ENCODE data around the gene KCNF1. TPM values are rescaled to one million over a fixed set of nuclear protein-coding genes. Genes with fewer than 3 reads are reported as not detected.

The KCNF1 gene
- total RNA-seq, 2 experiments from 2014 or later: not detected

GRCh38 chr2:10892796-10893350 is 18.9 kb upstream of the KCNF1 start:
- ATAC-seq (no peak), DNase-seq (no peak)
- intact Hi-C loops (cut with DNase I, micrococcal nuclease): no loop called here
- no peaks in the 10 kb centered on the region for H3K9me3 Mint-ChIP-seq (ENCODE audit: low read depth)
- no peak overlapping the region for H3K4me3 Mint-ChIP-seq
- H3K36me3 Mint-ChIP-seq (ENCODE audit: low read depth): no peaks in the 10 kb centered on the region
- H3K4me1 Mint-ChIP-seq: no peaks in the 10 kb centered on the region
- ChIA-PET CTCF (interaction anchor here (0.5 to 1.5 kb wide), 4 partner anchors 17 to 382 kb away, joined by 3 to 4 read pairs (median 3); no protein-coding TSS in a partner anchor), POLR2A (interaction anchor here (0.6 kb wide), 1 partner anchor 37 kb away, joined by 4 read pairs; no protein-coding TSS in a partner anchor)
- no peak overlapping the region for H3K27ac Mint-ChIP-seq
- H3K27me3 Mint-ChIP-seq: peaks cover 19% of the 10 kb centered on the region

GRCh38 chr2:10894264-10894935 is 17.3 kb upstream of the KCNF1 start:
- ChIA-PET POLR2A (no interaction called here), CTCF (interaction anchor here (0.6 kb wide), 1 partner anchor 786 kb away, joined by 4 read pairs; no protein-coding TSS in a partner anchor)
- Mint-ChIP-seq H3K36me3 (ENCODE audit: low read depth) (no peaks in the 10 kb centered on the region), H3K9me3 (ENCODE audit: low read depth) (no peaks in the 10 kb centered on the region), H3K4me3 (no peak overlapping the region), H3K27ac (no peak overlapping the region), H3K4me1 (no peaks in the 10 kb centered on the region), H3K27me3 (peaks cover 17% of the 10 kb centered on the region)
- DNase-seq: no peak
- ATAC-seq: no peak
- intact Hi-C loops (cut with DNase I, micrococcal nuclease): no loop called here

GRCh38 chr2:10895231-10895630 is 16.5 kb upstream of the KCNF1 start:
- ATAC-seq (no peak), DNase-seq (no peak)
- Mint-ChIP-seq H3K9me3 (ENCODE audit: low read depth) (no peaks in the 10 kb centered on the region), H3K4me3 (no peak overlapping the region), H3K4me1 (no peaks in the 10 kb centered on the region), H3K36me3 (ENCODE audit: low read depth) (no peaks in the 10 kb centered on the region), H3K27ac (no peak overlapping the region), H3K27me3 (peaks cover 17% of the 10 kb centered on the region)
- intact Hi-C loops (cut with DNase I, micrococcal nuclease): no loop called here
- POLR2A ChIA-PET: no interaction called here
- CTCF ChIA-PET: interaction anchor here (0.6 kb wide), 1 partner anchor 785 kb away, joined by 4 read pairs; no protein-coding TSS in a partner anchor

- peaks cover 8% of the 10 kb centered on the region for H3K27me3 Mint-ChIP-seq
- ChIA-PET POLR2A (no interaction called here), CTCF (interaction anchor here (0.6 to 1.8 kb wide), 4 partner anchors 66 to 233 kb away, joined by 3 to 6 read pairs (median 4); no protein-coding TSS in a partner anchor)
- no peak overlapping the region for H3K4me3 Mint-ChIP-seq
- intact Hi-C loops (cut with DNase I, micrococcal nuclease): no loop called here
- no peak overlapping the region for H3K27ac Mint-ChIP-seq
- H3K4me1 Mint-ChIP-seq: no peaks in the 10 kb centered on the region
- no peak for DNase-seq
- H3K9me3 Mint-ChIP-seq (ENCODE audit: low read depth): no peaks in the 10 kb centered on the region
- ATAC-seq: no peak
- H3K36me3 Mint-ChIP-seq (ENCODE audit: low read depth): no peaks in the 10 kb centered on the region
These were observed 13.8 kb upstream of the KCNF1 start for GRCh38 chr2:10897956-10898355.

GRCh38 chr2:10900216-10901109 is 11.3 kb upstream of the KCNF1 start:
- ChIA-PET CTCF (interaction anchor here (1.1 to 1.4 kb wide), 4 partner anchors 10 to 68 kb away, joined by 3 to 8 read pairs (median 4); no protein-coding TSS in a partner anchor), POLR2A (interaction anchor here (0.8 kb wide), 1 partner anchor 88 kb away, joined by 3 read pairs; the partner anchor contains the start of gene PDIA6)
- Mint-ChIP-seq H3K27me3 (peaks cover 4% of the 10 kb centered on the region), H3K4me1 (no peaks in the 10 kb centered on the region), H3K9me3 (ENCODE audit: low read depth) (no peaks in the 10 kb centered on the region), H3K4me3 (no peak overlapping the region), H3K36me3 (ENCODE audit: low read depth) (no peaks in the 10 kb centered on the region), H3K27ac (no peak overlapping the region)
- DNase-seq (peak; percentile 39), ATAC-seq (peak; percentile 30)
- intact Hi-C loops (cut with DNase I, micrococcal nuclease): loop anchor here (1.0 to 2.0 kb wide), 2 partner anchors 65 to 68 kb away; no protein-coding TSS in a partner anchor

- no peak for ATAC-seq
- H3K9me3 Mint-ChIP-seq (ENCODE audit: low read depth): no peaks in the 10 kb centered on the region
- POLR2A ChIA-PET: no interaction called here
- H3K4me1 Mint-ChIP-seq: no peaks in the 10 kb centered on the region
- peaks cover under 1% of the 10 kb centered on the region for H3K27me3 Mint-ChIP-seq
- intact Hi-C loops (cut with DNase I, micrococcal nuclease): loop anchor here in 1 of 2 experiments (2.0 kb wide), 1 partner anchor 69 kb away; no protein-coding TSS in a partner anchor
- no peak overlapping the region for H3K27ac Mint-ChIP-seq
- no peaks in the 10 kb centered on the region for H3K36me3 Mint-ChIP-seq (ENCODE audit: low read depth)
- no peak for DNase-seq
- CTCF ChIA-PET: interaction anchor here (0.6 to 1.1 kb wide), 4 partner anchors 9 to 69 kb away, joined by 3 to 5 read pairs (median 4); no protein-coding TSS in a partner anchor
- no peak overlapping the region for H3K4me3 Mint-ChIP-seq
These were observed 10.4 kb upstream of the KCNF1 start for GRCh38 chr2:10901160-10901939.

- ATAC-seq (no peak), DNase-seq (no peak)
- intact Hi-C loops (cut with DNase I, micrococcal nuclease): no loop called here
- Mint-ChIP-seq H3K4me3 (no peak overlapping the region), H3K4me1 (no peaks in the 10 kb centered on the region), H3K27me3 (no peaks in the 10 kb centered on the region), H3K9me3 (ENCODE audit: low read depth) (no peaks in the 10 kb centered on the region), H3K27ac (no peak overlapping the region), H3K36me3 (ENCODE audit: low read depth) (no peaks in the 10 kb centered on the region)
- ChIA-PET POLR2A (no interaction called here), CTCF (no interaction called here)
These were observed 7.9 kb upstream of the KCNF1 start for GRCh38 chr2:10903861-10904210.

- ATAC-seq (no peak), DNase-seq (no peak)
- Mint-ChIP-seq H3K27me3 (no peaks in the 10 kb centered on the region), H3K4me3 (no peak overlapping the region), H3K9me3 (ENCODE audit: low read depth) (no peaks in the 10 kb centered on the region), H3K36me3 (ENCODE audit: low read depth) (no peaks in the 10 kb centered on the region), H3K27ac (no peak overlapping the region), H3K4me1 (no peaks in the 10 kb centered on the region)
- CTCF ChIA-PET: no interaction called here
- intact Hi-C loops (cut with DNase I, micrococcal nuclease): no loop called here
- POLR2A ChIA-PET: no interaction called here
These were observed 7.3 kb upstream of the KCNF1 start for GRCh38 chr2:10904455-10904854.

GRCh38 chr2:10905006-10905861 is 6.5 kb upstream of the KCNF1 start:
- Mint-ChIP-seq H3K9me3 (ENCODE audit: low read depth) (no peaks in the 10 kb centered on the region), H3K27ac (no peak overlapping the region), H3K4me3 (no peak overlapping the region), H3K4me1 (no peaks in the 10 kb centered on the region), H3K36me3 (ENCODE audit: low read depth) (no peaks in the 10 kb centered on the region), H3K27me3 (peaks cover 4% of the 10 kb centered on the region)
- ChIA-PET POLR2A (no interaction called here), CTCF (interaction anchor here (1.6 kb wide), 1 partner anchor 69 kb away, joined by 5 read pairs; no protein-coding TSS in a partner anchor)
- ATAC-seq (no peak), DNase-seq (no peak)
- intact Hi-C loops (cut with DNase I, micrococcal nuclease): no loop called here

GRCh38 chr2:10905862-10906143 is 5.9 kb upstream of the KCNF1 start:
- no peak for ATAC-seq
- Mint-ChIP-seq H3K4me3 (no peak overlapping the region), H3K4me1 (no peaks in the 10 kb centered on the region), H3K27ac (no peak overlapping the region), H3K36me3 (ENCODE audit: low read depth) (no peaks in the 10 kb centered on the region), H3K27me3 (peaks cover 7% of the 10 kb centered on the region), H3K9me3 (ENCODE audit: low read depth) (no peaks in the 10 kb centered on the region)
- DNase-seq: no peak
- intact Hi-C loops (cut with DNase I, micrococcal nuclease): no loop called here
- ChIA-PET POLR2A (no interaction called here), CTCF (interaction anchor here (1.6 kb wide), 1 partner anchor 70 kb away, joined by 5 read pairs; no protein-coding TSS in a partner anchor)

All from activated CD4-positive, alpha-beta T cell treated with anti-CD3 and anti-CD28 coated beads for 36 hours (primary cell).